ENCODE data around the gene NHERF1.

- TF ChIP-seq SUZ12 (IDR thresholded peaks at IDR 0.05; ENCODE audit: low read length) = no peak
- no peak for TF ChIP-seq TEAD4 (IDR thresholded peaks at IDR 0.05; ENCODE audit: low read depth, low read length)
- no peak for TF ChIP-seq EZH2 (IDR thresholded peaks at IDR 0.05; ENCODE audit: low read depth, low read length, severe bottlenecking)
- TF ChIP-seq, protein P1, sequence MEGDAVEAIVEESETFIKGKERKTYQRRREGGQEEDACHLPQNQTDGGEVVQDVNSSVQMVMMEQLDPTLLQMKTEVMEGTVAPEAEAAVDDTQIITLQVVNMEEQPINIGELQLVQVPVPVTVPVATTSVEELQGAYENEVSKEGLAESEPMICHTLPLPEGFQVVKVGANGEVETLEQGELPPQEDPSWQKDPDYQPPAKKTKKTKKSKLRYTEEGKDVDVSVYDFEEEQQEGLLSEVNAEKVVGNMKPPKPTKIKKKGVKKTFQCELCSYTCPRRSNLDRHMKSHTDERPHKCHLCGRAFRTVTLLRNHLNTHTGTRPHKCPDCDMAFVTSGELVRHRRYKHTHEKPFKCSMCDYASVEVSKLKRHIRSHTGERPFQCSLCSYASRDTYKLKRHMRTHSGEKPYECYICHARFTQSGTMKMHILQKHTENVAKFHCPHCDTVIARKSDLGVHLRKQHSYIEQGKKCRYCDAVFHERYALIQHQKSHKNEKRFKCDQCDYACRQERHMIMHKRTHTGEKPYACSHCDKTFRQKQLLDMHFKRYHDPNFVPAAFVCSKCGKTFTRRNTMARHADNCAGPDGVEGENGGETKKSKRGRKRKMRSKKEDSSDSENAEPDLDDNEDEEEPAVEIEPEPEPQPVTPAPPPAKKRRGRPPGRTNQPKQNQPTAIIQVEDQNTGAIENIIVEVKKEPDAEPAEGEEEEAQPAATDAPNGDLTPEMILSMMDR (IDR thresholded peaks at IDR 0.05; ENCODE audit: control extremely low read depth in 1 of 3, insufficient read depth in 1 of 3, low read depth in 1 of 3, low read length in 3 of 3) = no peak
Measured at GRCh38 chr17:74810699-74811485, 62.5 kb downstream of the NHERF1 start.

All from H1 (cell line).